HepG2 (cell line): Measurements from ENCODE around the gene SGTB. TPM values are rescaled to one million over a fixed set of nuclear protein-coding genes. Genes with fewer than 3 reads are reported as not detected.

ENCODE experiments used
- ARID5B ChIP-seq: IDR thresholded peaks from 2 replicates; pipeline ENCODE4 v1.4.0; 2020; ENCODE audit warnings: mild to moderate bottlenecking, missing genetic modification reagents
- ARNTL ChIP-seq: sonication (generic); formaldehyde crosslinking; IDR thresholded peaks from 2 replicates; pipeline ENCODE4 v1.4.0; 2020; ENCODE audit warnings: mild to moderate bottlenecking, missing genetic modification reagents
- CREB1 ChIP-seq, 2 experiments: fragments of 450-650 bp in 1 of 2; IDR thresholded peaks; 2 replicates each; pipeline ENCODE4 v1.6.1; 2016 to 2017; ENCODE audit warnings: control low read depth in 1 of 2, mild to moderate bottlenecking in 1 of 2, missing compliant biosample characterization in 1 of 2, missing genetic modification characterization in 1 of 2
- CREBL2 ChIP-seq: sonication (generic); formaldehyde crosslinking; IDR thresholded peaks from 2 replicates; pipeline ENCODE4 v1.8.1; 2023; ENCODE audit warnings: missing genetic modification reagents, mild to moderate bottlenecking, borderline replicate concordance
- FOXK2 ChIP-seq: fragments of 450-650 bp; IDR thresholded peaks from 2 replicates; pipeline ENCODE4 v1.6.1; 2016
- IKZF1 ChIP-seq: fragments of 450-650 bp; IDR thresholded peaks from 2 replicates; pipeline ENCODE4 v1.7.1; 2016
- KDM4B ChIP-seq: sonication (generic); formaldehyde crosslinking; IDR thresholded peaks from 2 replicates; pipeline ENCODE4 v1.4.0; 2020; ENCODE audit warnings: missing genetic modification reagents
- MAFG ChIP-seq: sonication (generic); formaldehyde crosslinking; IDR thresholded peaks from 2 replicates; pipeline ENCODE4 v1.5.1; 2020; ENCODE audit warnings: mild to moderate bottlenecking, missing genetic modification reagents
- MTF2 ChIP-seq: sonication (generic); formaldehyde crosslinking; IDR thresholded peaks from 2 replicates; pipeline ENCODE4 v1.5.0; 2020; ENCODE audit warnings: missing genetic modification reagents, borderline replicate concordance
- NFE2L1 ChIP-seq: sonication (generic); formaldehyde crosslinking; IDR thresholded peaks from 2 replicates; pipeline ENCODE4 v1.4.0; 2020; ENCODE audit warnings: missing genetic modification reagents, mild to moderate bottlenecking, borderline replicate concordance
- PAXIP1 ChIP-seq: sonication (generic); formaldehyde crosslinking; conservative IDR thresholded peaks from 2 replicates; pipeline ENCODE4 v1.4.0; 2020; ENCODE audit warnings: mild to moderate bottlenecking, missing genetic modification reagents, moderate library complexity
- RARG ChIP-seq: sonication (generic); formaldehyde crosslinking; IDR thresholded peaks from 2 replicates; pipeline ENCODE4 v1.4.0; 2020; ENCODE audit warnings: low read depth, mild to moderate bottlenecking, missing genetic modification reagents
- SMAD1 ChIP-seq: sonication (generic); formaldehyde crosslinking; IDR thresholded peaks from 2 replicates; pipeline ENCODE4 v1.4.0; 2020; ENCODE audit warnings: missing genetic modification reagents, low read depth, mild to moderate bottlenecking, borderline replicate concordance
- SOX5 ChIP-seq: IDR thresholded peaks from 2 replicates; pipeline ENCODE4 v1.6.1; 2016; ENCODE audit warnings: borderline replicate concordance
- SOX6 ChIP-seq, 2 experiments: fragments of 450-650 bp in 1 of 2; sonication (generic) in 1 of 2; formaldehyde crosslinking in 1 of 2; IDR thresholded peaks; 2 replicates each; pipeline versions ENCODE4 v1.4.0 to v1.6.1; 2017 to 2020; ENCODE audit warnings: antibody characterized with exemption in 1 of 2, mild to moderate bottlenecking in 1 of 2, missing genetic modification reagents in 1 of 2
- SRSF1 ChIP-seq: fragments of 200-400 bp; formaldehyde crosslinking; optimal IDR thresholded peaks from 2 replicates; pipeline ENCODE3; 2017; ENCODE audit warnings: mild to moderate bottlenecking, low read depth, low read length, moderate library complexity
- SRY ChIP-seq: sonication (generic); formaldehyde crosslinking; IDR thresholded peaks from 2 replicates; pipeline ENCODE4 v1.8.0; 2022; ENCODE audit warnings: mild to moderate bottlenecking, missing genetic modification reagents
- ZFP36L1 ChIP-seq: sonication (generic); formaldehyde crosslinking; IDR thresholded peaks from 2 replicates; pipeline ENCODE4 v1.8.0; 2022; ENCODE audit warnings: mild to moderate bottlenecking, missing genetic modification reagents, moderate library complexity
- ZNF136 ChIP-seq: sonication (generic); formaldehyde crosslinking; IDR thresholded peaks from 2 replicates; pipeline ENCODE4 v1.8.1; 2022; ENCODE audit warnings: low read depth, mild to moderate bottlenecking, moderate library complexity, missing genetic modification reagents
- ZNF460 ChIP-seq: sonication (generic); formaldehyde crosslinking; IDR thresholded peaks from 2 replicates; pipeline ENCODE4 v1.5.1; 2020; ENCODE audit warnings: missing genetic modification reagents, mild to moderate bottlenecking, borderline replicate concordance
- ZNF484 ChIP-seq: sonication (generic); formaldehyde crosslinking; IDR thresholded peaks from 2 replicates; pipeline ENCODE4 v1.5.1; 2020; ENCODE audit warnings: mild to moderate bottlenecking, low read depth, missing genetic modification reagents, borderline replicate concordance
- ZSCAN25 ChIP-seq: sonication (generic); formaldehyde crosslinking; IDR thresholded peaks from 2 replicates; pipeline ENCODE4 v1.8.0; 2022; ENCODE audit warnings: mild to moderate bottlenecking, missing genetic modification reagents
- polyA plus RNA-seq, 8 experiments: library from polyadenylated mRNA; depleted of rRNA in 3 of 8; stranded (reverse) in 7 of 8; unstranded in 1 of 8; fragments of >200 nt; fragmentation: Illumina TruSeq in 4 of 8; extraction: Trizol in 4 of 8; gene quantifications; 2 replicates each; pipeline versions ENCODE4 v1.2.1 to v1.2.3, GENCODE V29; 2011 to 2016; ENCODE audit warnings: low read depth in 4 of 8, missing spikeins in 1 of 8, mixed read lengths in 1 of 8; ENCODE audit not compliant: insufficient read depth in 1 of 8
- total RNA-seq, 5 experiments: library from RNA; depleted of rRNA; stranded (reverse); fragments of >200 nt; fragmentation: Illumina TruSeq; extraction: Trizol; gene quantifications; 2 replicates each; pipeline ENCODE4 v1.2.3, GENCODE V29; 2016; ENCODE audit warnings: low read depth in 1 of 5

SGTB gene
- total and polyA plus RNA-seq, 2 of the 13 experiments (the other 11 are each of a cell fraction or from before 2014, with no cell fraction given), result 5.2 to 11.2 TPM

- TF ChIP-seq KDM4B (CRISPR knock-in tag), result no peak
- TF ChIP-seq SRSF1, result no peak
- no peak for TF ChIP-seq SOX5 (CRISPR knock-in tag)
- no peak for TF ChIP-seq MTF2 (CRISPR knock-in tag)
- no peak for TF ChIP-seq SMAD1 (CRISPR knock-in tag)
- TF ChIP-seq CREB1 (IDR thresholded peaks at IDR 0.05), result no peak
- TF ChIP-seq CREB1 (CRISPR knock-in tag; IDR thresholded peaks at IDR 0.05), result no peak
- TF ChIP-seq SOX6 (IDR thresholded peaks at IDR 0.05), result no peak
- no peak for TF ChIP-seq SOX6 (CRISPR knock-in tag; IDR thresholded peaks at IDR 0.05)
- no peak for TF ChIP-seq NFE2L1 (CRISPR knock-in tag)
- TF ChIP-seq ZNF136 (CRISPR knock-in tag), result no peak
- no peak for TF ChIP-seq SRY
- no peak for TF ChIP-seq ZNF460 (CRISPR knock-in tag)
- no peak for TF ChIP-seq CREBL2
- TF ChIP-seq PAXIP1, result no peak
- no peak for TF ChIP-seq IKZF1
- no peak for TF ChIP-seq MAFG
- TF ChIP-seq ZSCAN25 (CRISPR knock-in tag), result no peak
- TF ChIP-seq ZFP36L1, result no peak; the same call in 1 of the 2 replicates
- no peak for TF ChIP-seq ARNTL (CRISPR knock-in tag)
- no peak for TF ChIP-seq RARG (CRISPR knock-in tag)
- TF ChIP-seq FOXK2, result no peak
- no peak for TF ChIP-seq ZNF484 (CRISPR knock-in tag)
- TF ChIP-seq ARID5B, result peak; percentile 31; the same call in 1 of the 2 replicates
These were observed 97.0 kb downstream of the SGTB start, which contains the start of the genes SHLD3 and TRAPPC13 (continued) for GRCh38 chr5:65624571-65625555.
